Central memory CD4-positive, alpha-beta T cell (primary cell): ENCODE results near the gene ZFPM1.

Source experiments
- DNase-seq: peaks from one replicate; pipeline ENCODE4 v3.0.0; 2022

The ZFPM1 gene

DNA sequence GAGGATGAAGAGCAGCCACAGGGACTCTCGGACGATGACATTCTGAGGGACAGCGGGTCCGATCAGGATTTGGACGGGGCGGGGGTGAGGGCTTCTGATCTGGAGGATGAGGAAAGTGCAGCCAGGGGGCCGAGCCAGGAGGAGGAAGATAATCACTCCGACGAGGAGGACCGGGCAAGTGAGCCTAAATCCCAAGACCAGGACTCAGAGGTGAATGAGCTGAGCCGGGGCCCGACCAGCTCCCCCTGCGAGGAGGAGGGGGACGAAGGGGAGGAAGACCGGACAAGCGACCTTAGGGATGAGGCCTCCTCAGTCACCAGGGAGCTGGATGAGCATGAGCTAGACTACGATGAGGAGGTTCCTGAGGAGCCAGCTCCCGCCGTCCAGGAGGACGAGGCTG is 124.1 kb downstream of the ZFPM1 start:
- no peak for DNase-seq

DNA sequence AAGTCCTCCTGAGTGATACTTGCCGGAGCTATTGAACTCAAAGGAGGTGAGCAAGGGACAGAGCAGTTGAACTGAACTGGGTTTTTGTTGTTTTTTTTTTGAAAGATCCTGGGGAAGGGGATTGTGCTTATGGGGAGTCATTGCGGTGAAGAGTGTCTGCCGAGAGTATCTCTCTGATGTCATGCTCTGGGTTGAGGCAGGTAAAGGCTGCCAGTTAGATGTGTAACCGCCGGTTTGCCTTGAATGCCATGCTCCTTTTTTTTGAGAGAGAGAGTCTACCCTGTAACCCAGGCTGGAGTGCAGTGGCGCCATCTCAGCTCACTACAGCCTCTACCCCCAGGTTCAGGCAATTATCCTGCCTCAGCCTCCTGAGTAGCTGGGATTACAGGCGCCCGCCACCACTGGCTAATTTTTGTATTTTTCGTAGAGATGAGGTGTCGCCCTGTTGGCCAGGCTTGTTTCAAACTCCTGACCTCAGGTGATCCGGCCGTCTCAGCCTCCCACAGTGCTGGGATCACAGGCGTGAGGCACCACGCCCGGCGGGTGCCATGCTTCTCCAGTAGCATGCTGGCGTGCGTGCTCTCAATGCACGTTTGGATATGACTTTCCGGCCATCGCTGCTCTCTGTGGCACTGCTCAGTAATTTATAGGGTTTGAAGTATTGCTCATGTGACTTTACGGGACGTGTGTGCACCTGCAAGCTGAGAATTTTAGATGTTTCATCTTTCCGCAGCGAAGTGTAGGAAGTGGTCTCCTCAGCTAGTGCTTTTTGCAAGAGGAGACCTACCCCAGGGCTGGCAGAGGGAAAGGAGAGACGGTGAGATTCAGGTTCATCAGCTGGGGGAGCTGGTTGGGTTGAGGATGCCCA is 125.6 kb downstream of the ZFPM1 start:
- no peak for DNase-seq

DNA sequence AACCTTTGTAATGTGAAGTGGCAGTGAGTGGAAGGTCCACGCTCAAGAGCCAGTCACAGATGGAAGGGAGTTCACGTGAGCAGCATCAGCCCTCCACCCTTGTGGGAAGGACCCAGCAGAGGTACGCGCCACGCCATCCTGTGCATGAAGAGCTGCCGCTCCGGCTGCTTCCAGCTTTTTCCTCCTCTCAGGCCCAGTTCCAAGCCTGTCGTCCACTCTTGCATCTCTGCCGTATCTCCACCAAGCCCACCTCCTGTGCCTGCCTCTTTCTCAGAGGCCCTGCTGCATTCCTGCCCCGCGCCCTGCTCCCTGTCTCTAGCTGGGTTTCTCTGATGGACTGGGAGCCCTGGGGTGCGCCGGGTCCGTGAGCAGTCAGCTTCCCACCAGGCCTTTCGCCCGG is 127.3 kb downstream of the ZFPM1 start:
- DNase-seq, result no peak

DNA sequence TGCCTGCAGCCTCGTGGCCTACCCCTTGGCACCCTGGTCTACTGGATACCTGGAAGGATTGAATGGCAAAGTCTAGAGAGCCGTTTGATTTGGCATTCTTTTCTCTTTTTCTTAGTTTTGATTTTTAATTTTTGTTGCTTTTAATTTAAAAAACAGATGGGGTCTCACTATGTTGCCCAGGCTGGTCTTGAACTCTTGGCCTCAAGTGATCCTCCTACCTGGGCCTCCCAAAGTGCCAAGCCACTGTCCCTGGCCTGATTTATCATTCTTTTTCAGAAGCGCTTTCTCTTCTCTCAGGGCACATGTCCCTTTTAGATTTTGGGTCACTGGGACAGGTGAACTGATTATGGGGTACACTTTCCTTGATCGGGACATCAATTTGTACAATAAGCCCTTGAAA is 128.0 kb downstream of the ZFPM1 start:
- no peak for DNase-seq

GRCh38 chr16:88582912-88583575 is 130.0 kb downstream of the ZFPM1 start:
- no peak for DNase-seq

GRCh38 chr16:88584676-88585075 is 131.6 kb downstream of the ZFPM1 start:
- no peak for DNase-seq

GRCh38 chr16:88585269-88585668 is 132.2 kb downstream of the ZFPM1 start:
- no peak for DNase-seq

DNA sequence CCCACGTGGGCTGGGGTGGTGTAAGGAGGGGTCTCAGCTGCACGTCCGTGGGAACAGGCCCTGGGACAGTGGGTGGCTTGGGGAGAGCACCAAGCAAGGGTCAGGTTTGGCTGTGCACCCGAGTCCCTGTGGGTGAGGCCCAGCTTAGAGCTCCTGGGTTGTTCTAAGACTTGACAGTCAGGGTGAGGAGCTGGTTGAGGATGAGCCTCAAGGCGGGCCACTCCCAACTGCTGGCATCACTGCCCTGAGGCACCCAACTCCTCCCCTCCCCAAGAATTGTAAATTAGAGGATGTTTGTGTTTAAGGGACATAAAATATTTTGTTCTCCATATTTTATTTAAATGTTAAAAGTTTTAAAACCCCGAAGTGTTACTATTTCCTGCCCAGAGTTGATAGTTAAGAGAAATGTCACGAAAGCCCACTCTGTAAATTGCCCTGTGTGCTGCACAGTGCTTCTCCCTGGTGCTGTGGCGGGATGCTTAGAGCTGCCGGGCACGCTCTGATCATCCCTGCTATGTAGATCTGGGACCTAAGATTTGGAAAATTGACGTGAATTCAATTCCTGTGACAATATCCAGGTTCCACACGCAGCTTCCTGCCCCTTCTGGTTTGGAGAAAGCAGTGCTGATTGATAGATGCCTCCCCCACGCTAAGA is 133.0 kb downstream of the ZFPM1 start:
- DNase-seq, result no peak
